KG1 (cell line): ENCODE measurements around the gene MVK.

Experiments
- DNase-seq: peaks from one replicate; lab custom pipeline; 2025; lab: John Stamatoyannopoulos, UW

Gene MVK

DNA sequence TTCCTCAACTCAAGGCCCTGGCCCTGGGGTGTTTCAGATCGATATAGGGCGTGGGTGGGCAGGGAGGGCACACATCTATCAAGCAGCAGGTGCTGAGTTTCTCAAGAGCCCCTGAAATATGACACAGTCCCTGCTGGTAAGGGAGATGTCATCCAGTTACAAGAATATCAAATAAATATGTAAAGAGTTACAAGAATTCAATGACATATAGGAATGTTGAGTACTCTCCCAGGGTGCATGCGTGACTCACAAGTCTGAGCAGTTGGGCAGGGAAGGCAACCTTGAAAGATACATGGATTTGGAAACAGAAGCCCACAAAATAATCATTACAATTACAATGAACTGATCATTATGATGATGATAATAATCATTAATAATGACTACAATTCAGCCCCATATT is 35.2 kb downstream of the MVK start:
- no peak for DNase-seq

- no peak for DNase-seq
These were observed 35.7 kb downstream of the MVK start for GRCh38 chr12:109609342-109609741.

GRCh38 chr12:109610523-109610922 is 36.9 kb downstream of the MVK start:
- DNase-seq: no peak

GRCh38 chr12:109611223-109611622 is 37.6 kb downstream of the MVK start:
- no peak for DNase-seq

DNA sequence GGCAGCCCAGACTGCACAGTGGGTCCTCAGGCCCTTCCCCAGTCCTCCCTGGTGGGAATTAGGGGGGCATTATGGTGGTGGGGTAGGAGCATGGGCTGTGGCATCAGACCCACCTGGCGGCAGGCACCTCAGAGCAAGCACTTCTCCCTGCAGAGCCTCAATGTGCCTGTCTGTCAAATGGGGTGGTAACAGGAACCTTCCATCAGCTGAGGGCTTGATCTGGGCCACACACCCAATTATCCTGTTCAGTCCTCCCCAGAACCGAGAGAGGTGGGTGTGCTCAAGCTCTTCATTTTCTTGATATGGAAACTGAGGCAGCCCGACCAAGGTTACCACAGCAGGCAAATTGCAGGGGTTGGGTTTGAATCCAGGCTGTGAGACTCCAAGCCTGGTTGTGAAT is 38.4 kb downstream of the MVK start:
- no peak for DNase-seq

GRCh38 chr12:109612975-109613502 is 39.4 kb downstream of the MVK start:
- DNase-seq: no peak

DNA sequence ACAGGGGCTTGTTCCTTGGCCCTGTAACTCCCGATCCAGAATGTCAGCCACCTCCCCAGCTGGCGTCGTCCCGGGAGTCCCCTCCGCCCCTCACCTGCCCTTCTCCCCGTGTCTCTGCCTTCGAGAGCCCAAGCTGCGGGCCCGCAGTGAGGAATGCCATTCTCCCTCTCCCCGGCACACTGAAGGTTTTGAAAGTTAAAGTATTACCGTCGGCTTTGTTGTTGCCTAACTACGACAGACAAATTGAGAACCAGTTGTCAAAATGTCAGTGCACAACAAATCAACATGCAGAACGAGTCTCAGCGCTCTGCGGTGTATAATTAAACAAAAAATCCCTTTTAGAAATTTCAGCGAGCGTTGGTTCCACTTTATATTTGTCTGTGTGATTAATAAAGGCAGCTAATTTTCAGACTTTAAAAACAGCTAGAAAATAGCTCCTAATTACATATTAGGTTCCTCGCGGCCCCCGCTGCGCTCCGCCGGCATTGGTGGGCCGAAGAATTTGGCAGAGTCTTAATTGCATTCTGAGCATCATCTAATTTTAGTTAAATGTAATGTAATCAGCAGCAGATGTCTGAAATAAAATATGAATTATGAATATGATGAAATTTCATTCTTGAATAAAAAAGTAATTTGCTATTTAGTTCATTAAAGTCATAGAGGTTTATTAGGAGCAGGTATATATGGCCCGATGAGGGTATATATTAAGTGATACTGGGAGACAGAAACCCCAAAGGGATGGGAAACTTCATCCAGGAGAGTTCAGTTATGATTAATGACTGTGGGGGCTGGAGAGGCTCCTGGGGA is 40.3 kb downstream of the MVK start:
- DNase-seq: no peak

DNA sequence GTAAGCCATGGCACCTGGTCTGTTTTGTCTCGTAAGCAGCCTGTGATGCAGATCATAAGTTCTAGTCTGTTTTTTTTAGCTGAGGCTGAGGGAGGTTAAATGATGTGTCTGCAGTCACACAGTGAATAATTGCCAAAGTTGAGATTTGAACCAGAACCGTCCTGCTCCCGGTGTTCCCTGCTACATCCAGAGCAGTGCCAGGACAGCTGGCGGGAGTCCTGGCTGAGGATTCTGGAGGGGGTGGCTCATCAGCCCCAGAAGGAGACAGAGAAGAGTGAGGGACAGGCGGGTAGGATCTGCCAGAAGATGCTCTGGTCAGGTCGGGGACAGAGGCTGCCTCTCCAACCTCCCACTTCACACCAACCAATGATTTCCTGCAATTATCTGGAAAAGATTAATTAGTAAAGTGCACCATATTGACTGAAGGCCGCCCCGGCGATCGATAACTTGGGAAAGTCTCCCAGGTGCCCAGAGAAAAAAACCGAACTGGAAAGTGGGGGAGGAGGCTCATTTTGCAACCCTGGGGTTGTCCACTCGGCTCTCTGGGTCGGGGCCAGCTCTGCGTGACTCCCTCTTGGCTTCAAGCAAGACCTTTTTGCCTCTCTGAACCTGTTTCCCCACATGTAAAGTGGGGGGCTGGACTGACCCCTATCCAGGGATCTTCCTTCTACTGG is 42.1 kb downstream of the MVK start:
- no peak for DNase-seq

- DNase-seq: no peak
These were observed 43.9 kb downstream of the MVK start for GRCh38 chr12:109617491-109617890.

DNA sequence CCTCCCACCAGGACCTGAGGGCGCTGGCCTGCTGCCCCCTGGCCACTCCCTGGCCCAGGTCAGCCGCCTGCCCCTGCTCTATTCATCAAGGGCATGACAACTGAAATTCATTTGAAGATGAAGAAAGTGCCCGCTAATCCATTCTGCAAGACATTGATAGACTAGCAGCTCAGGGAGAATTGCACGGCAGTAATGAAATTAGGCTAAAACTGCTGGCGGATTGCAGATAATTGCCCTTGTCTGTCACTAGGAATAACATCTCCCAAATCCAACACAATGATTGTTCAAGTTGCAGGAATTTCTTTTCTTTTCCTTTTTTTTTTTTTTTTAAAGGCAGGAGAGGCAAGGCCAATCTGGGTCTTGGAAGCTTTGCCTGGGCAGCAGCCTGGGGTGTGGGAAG is 44.5 kb downstream of the MVK start:
- no peak for DNase-seq

GRCh38 chr12:109619002-109619604 is 45.5 kb downstream of the MVK start:
- DNase-seq: no peak

DNA sequence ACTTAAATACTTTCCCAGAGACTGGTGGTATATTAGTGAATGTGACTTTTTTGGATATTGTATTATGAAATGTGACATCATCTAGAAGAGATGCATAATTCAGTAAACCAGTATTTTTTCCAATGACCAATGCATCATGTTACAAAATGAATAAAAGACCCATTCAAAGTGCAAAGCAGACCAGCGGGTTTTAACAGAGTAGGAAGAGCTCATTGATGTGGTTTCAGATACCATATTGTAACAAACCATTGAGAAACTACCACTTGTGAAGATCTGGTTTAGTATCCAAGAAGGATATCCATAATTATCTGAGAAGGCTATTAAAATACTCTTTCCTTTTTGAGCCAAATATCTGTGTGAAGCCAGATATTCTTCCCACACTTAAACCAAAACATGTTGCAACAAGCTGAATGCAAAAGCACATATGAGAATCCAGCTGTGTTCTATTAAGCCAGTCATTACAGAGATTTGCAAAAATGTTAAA is 47.7 kb downstream of the MVK start:
- no peak for DNase-seq

DNA sequence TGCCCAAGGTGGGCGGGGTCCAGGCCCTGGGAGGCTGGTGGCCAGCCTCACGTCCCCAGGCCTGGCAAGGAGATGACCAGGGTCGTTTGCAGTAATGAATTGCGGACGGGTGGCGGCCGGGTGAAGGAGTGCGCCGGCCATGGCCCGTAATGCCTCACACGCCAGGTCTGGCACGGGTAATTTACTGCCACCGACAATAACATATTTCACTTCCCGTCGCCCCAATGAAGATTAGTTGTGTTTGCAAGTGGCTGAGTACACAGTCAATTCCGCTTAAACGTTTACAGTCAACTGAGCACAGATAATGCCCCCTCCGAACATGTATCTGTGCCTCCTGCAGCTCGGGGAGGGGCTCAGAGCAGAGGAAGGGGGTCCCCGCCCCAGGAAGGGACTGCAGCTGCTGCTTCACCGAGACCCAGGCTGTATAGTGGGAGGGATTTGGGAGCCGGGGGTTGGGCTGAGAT is 48.3 kb downstream of the MVK start:
- no peak for DNase-seq

DNA sequence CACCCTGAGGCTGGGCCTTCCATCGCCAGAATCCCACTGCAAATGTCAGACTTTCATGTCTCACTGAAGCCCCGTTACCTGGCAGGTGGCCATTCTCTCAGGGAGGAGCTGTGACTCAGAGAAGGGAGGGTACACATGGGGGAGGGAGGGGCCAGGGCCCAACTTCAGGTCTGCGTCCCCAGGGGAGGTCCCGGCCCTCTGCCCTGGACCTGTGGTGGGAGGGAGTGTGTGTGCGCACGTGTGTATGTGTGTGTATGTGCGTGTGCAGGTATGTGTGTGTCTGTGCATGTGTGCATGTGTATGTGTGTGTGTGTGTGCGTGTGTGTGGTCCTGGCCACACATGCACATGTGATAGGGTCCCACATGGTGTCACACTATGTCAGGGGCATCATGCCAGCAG is 50.9 kb downstream of the MVK start:
- DNase-seq: no peak

GRCh38 chr12:109625131-109625559 is 51.6 kb downstream of the MVK start:
- DNase-seq: no peak

DNA sequence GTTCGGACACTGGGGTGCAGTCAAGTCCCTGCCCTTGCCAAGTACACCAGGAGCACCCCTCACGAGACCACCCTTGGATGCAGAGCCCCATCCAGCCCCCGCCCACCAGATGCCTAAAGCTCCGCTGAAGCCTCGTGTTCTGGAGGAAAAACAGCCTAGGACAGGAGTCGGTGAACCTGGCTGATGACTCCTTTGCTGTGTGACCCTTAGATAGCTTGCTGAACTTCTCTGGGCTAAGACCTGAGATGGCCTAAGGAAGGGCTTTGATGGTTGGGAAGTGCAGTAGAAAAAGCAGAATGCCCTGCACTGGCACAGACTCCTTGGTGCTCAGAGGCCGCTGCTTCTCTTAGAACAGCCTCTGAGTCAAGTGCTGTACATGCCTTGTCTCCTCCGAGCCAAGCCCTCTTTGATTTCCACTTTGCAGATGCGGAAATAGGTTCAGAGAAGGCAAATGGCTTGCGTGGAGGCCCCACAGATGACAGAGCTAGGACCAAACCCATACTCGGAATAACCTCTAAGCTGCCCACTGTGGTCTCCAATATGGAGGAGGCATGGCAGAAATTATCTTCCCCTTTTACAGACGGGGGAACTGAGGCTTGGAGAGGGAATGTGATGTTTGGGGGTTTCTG is 52.3 kb downstream of the MVK start:
- DNase-seq: no peak

DNA sequence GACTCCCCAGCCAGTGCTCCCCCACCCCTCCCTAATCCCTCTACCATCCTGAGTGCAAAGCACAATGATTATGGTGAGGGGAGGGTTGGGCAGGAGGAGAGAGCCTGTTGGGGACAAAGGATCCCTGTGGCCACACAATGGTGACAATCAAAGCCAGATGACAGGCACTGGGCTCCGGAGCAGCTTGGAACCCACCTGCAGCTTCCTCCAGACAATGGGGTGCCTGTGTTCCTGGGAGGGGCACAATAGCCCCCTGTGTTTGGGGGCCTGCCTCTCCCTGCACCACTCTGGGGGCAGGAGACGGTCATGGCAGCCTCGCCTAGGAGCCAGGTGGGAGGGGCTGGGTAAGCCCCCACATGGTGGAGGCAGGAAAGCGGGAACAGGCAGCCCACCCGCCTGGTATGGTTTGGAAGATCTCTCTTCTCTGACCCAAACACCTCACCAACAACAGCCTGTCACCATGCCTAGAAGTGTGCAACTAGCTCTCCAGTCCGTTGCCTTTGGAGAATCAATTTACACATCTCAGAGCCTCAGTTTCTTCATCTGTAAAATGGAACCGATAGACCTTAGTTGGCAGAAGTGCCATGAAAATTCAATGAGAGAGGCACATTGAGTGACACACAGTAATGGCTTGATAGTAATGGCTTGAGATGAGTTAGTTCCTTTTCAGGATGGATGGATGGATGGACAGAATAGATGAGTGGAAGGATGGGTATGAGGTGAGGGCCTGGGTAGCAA is 53.0 kb downstream of the MVK start:
- no peak for DNase-seq

- no peak for DNase-seq
These were observed 54.0 kb downstream of the MVK start for GRCh38 chr12:109627633-109628032.

GRCh38 chr12:109630107-109630506 is 56.5 kb downstream of the MVK start:
- no peak for DNase-seq

DNA sequence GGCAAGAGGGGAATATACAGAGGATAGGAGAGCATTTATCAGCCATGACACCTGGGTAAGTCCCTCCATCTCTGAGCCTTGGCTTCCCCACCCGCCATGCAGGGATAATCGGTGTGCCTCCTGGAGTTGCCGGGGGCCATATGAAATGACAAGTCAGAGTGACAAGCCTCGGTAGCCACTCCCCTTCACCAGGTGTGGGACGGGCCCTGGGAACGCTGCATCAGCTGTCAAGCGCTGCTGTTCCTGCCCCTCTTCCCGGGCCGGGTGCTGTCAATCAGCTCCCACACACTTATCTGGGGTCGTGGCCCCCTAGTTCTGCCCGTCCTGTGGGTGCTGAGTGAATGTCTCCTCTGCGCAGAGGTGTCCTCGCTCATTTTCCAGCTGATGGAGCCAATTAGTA is 57.2 kb downstream of the MVK start:
- DNase-seq: no peak

- no peak for DNase-seq
These were observed 57.7 kb downstream of the MVK start for GRCh38 chr12:109631302-109631701.

GRCh38 chr12:109631751-109632150 is 58.2 kb downstream of the MVK start:
- no peak for DNase-seq
